K562 (cell line): ENCODE results near the gene RELL1.

ENCODE experiments used
- MEF2A ChIP-seq: IDR thresholded peaks from 2 replicates; pipeline ENCODE4 v1.6.1; 2011; ENCODE audit warnings: low read depth, mild to moderate bottlenecking, low read length, moderate library complexity; ENCODE audit not compliant: control insufficient read depth
- NFIC ChIP-seq: fragments of 450-650 bp; IDR thresholded peaks from 2 replicates; pipeline ENCODE4 v1.6.1; 2017; ENCODE audit warnings: mild to moderate bottlenecking, inconsistent platforms
- YY1 ChIP-seq, 3 experiments: IDR thresholded peaks; 2 replicates each; pipeline ENCODE4 v1.6.1; 2011; ENCODE audit warnings: low read length in 2 of 3, mild to moderate bottlenecking in 2 of 3, moderate library complexity in 2 of 3, borderline replicate concordance in 1 of 3, control low read depth in 1 of 3, low read depth in 1 of 3; ENCODE audit not compliant: insufficient read depth in 3 of 3, insufficient replicate concordance in 2 of 3, control insufficient read depth in 1 of 3, insufficient read length in 1 of 3; ENCODE audit errors: extremely low read depth in 1 of 3
- TF ChIP-seq, protein P1 (sequence below): sonication (generic); formaldehyde crosslinking; IDR thresholded peaks from 2 replicates; pipeline ENCODE4 v1.9.0; 2022; ENCODE audit warnings: mild to moderate bottlenecking, missing genetic modification reagents

DNA sequence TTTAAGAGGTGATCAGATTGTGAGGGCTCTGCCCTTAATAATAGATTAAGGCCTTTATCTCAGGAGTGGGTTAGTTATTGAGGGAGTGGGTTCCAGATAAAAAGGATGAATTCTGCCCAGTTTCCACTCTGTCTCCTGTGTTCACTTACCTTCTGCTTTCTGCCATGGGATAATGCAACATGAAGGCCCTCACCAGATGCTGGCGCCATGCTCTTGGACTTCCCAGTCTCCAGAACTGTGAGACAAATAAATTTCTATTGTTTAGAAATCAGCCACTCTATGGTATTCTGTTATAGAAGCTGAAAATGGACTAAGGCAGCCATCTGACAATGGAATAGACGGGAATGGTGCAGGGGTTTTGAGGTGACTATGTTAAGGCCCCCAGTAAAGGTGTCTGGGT is 6.9 kb upstream of the RELL1 start:
- no peak for TF ChIP-seq MEF2A
- TF ChIP-seq, protein P1, sequence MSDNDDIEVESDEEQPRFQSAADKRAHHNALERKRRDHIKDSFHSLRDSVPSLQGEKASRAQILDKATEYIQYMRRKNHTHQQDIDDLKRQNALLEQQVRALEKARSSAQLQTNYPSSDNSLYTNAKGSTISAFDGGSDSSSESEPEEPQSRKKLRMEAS = no peak
- TF ChIP-seq YY1 (IDR thresholded peaks at IDR 0.05; ENCODE audit: borderline replicate concordance in 1 of 3, control insufficient read depth in 1 of 3, extremely low read depth in 1 of 3, insufficient read depth in 3 of 3, insufficient read length in 1 of 3, insufficient replicate concordance in 2 of 3, low read depth in 1 of 3, low read length in 2 of 3) = no peak
- no peak for TF ChIP-seq NFIC
